GM18499 (cell line): ENCODE data around the gene SETX.
"Not testable (repeated sequence)": the region's sequence is repeated elsewhere in the genome, so short reads cannot be mapped to it uniquely, and the experiment has no call there.

Experiments used
- ATAC-seq: cut with Tn5 transposase; IDR thresholded peaks from one replicate; pipeline ENCODE4 v1.9.1; 2021; ENCODE audit warnings: moderate number of reproducible peaks; ENCODE audit not compliant: insufficient read depth, unreplicated experiment

The SETX gene

GRCh38 chr9:132354637-132355355 is at the start of gene SETX:
Gene SETX (minus strand): TSS chr9:132354986. CDS start chr9:132349428, 5,558 bp downstream.
- ATAC-seq: peak; percentile 59

- no peak for ATAC-seq
Observed at GRCh38 chr9:132404228-132404881, 49.6 kb upstream of the SETX start.

- no peak for ATAC-seq
Observed at GRCh38 chr9:132401824-132402223, 47.0 kb upstream of the SETX start.

GRCh38 chr9:132395560-132395959 is 40.8 kb upstream of the SETX start:
- no peak for ATAC-seq

GRCh38 chr9:132391449-132391848 is 36.7 kb upstream of the SETX start:
- no peak for ATAC-seq

- no peak for ATAC-seq
Observed at GRCh38 chr9:132390966-132391365, 36.2 kb upstream of the SETX start.

- ATAC-seq: no peak
Observed at GRCh38 chr9:132387133-132387532, 32.3 kb upstream of the SETX start.

GRCh38 chr9:132384376-132384775 is 29.6 kb upstream of the SETX start:
- ATAC-seq: no peak

- no peak for ATAC-seq
Observed at GRCh38 chr9:132383462-132383883, 28.7 kb upstream of the SETX start.

GRCh38 chr9:132381966-132382541 is 27.3 kb upstream of the SETX start:
- ATAC-seq: peak; percentile 53

GRCh38 chr9:132378416-132378815 is 23.6 kb upstream of the SETX start:
- ATAC-seq: not testable (repeated sequence)

- not testable (repeated sequence) for ATAC-seq
Observed at GRCh38 chr9:132377769-132378168, 23.0 kb upstream of the SETX start.

- ATAC-seq: no peak
Observed at GRCh38 chr9:132372177-132373095, 17.6 kb upstream of the SETX start.

- no peak for ATAC-seq
Observed at GRCh38 chr9:132370592-132370991, 15.8 kb upstream of the SETX start.

- ATAC-seq: no peak
Observed at GRCh38 chr9:132369421-132369820, 14.6 kb upstream of the SETX start.

- ATAC-seq: no peak
Observed at GRCh38 chr9:132367613-132368313, 13.0 kb upstream of the SETX start.

- no peak for ATAC-seq
Observed at GRCh38 chr9:132366481-132366880, 11.7 kb upstream of the SETX start.

GRCh38 chr9:132365986-132366385 is 11.2 kb upstream of the SETX start:
- ATAC-seq: no peak

GRCh38 chr9:132364068-132364467 is 9.3 kb upstream of the SETX start:
- no peak for ATAC-seq

- no peak for ATAC-seq
Observed at GRCh38 chr9:132357764-132358163, 3.0 kb upstream of the SETX start.
